Cardiac muscle cell (in vitro differentiated cells and primary cell): Measurements from ENCODE around the gene IQGAP3. TPM values are rescaled to one million over a fixed set of nuclear protein-coding genes. Genes with fewer than 3 reads are reported as not detected.

Experiments
- DNase-seq, 2 donors: peaks; one replicate each; pipeline versions ENCODE4 v3.0.0 to v3.0.0-alpha.2; 2010 to 2017; ENCODE audit warnings: low read depth in 1 of 2, low spot score in 1 of 2
- H3K27ac ChIP-seq: fragments of 200-600 bp; sonication (generic); 2 replicates; pipeline ENCODE4 v1.5.1; 2016
- H3K27me3 ChIP-seq: fragments of 200-600 bp; sonication (generic); 2 replicates; pipeline ENCODE4 v1.6.0; 2016; ENCODE audit warnings: control low read depth
- H3K36me3 ChIP-seq: fragments of 200-600 bp; sonication (generic); 2 replicates; pipeline ENCODE4 v1.5.1; 2016; ENCODE audit warnings: control low read depth
- H3K4me1 ChIP-seq: fragments of 200-600 bp; sonication (generic); 2 replicates; pipeline ENCODE4 v1.8.1; 2017; ENCODE audit warnings: low read depth, mild to moderate bottlenecking, mixed run types
- H3K4me3 ChIP-seq: fragments of 200-600 bp; sonication (generic); 2 replicates; pipeline ENCODE4 v1.5.1; 2016; ENCODE audit warnings: mild to moderate bottlenecking
- H3K9me3 ChIP-seq: fragments of 200-600 bp; sonication (generic); 2 replicates; pipeline ENCODE4 v1.5.1; 2017; ENCODE audit warnings: low read depth, mild to moderate bottlenecking, control low read depth
- polyA plus RNA-seq: library from polyadenylated mRNA; unstranded; fragments of >200 nt; fragmentation: Nextera tagmentation; extraction: Ambion mirVana; gene quantifications from 2 replicates; pipeline ENCODE4 v1.2.1, GENCODE V29; 2016
- total RNA-seq: library from RNA; depleted of rRNA; stranded (reverse); fragments of >200 nt; gene quantifications from 2 replicates; pipeline ENCODE4 v1.2.3, GENCODE V29; 2016
- TF ChIP-seq, protein P1 (sequence below): IDR thresholded peaks from 2 replicates; pipeline ENCODE4 v1.5.1; 2012; ENCODE audit warnings: low read depth, mild to moderate bottlenecking, low read length

IQGAP3 gene
- total and polyA plus RNA-seq, 2 experiments from 2014 or later: 0.95 to 31.8 TPM

DNA sequence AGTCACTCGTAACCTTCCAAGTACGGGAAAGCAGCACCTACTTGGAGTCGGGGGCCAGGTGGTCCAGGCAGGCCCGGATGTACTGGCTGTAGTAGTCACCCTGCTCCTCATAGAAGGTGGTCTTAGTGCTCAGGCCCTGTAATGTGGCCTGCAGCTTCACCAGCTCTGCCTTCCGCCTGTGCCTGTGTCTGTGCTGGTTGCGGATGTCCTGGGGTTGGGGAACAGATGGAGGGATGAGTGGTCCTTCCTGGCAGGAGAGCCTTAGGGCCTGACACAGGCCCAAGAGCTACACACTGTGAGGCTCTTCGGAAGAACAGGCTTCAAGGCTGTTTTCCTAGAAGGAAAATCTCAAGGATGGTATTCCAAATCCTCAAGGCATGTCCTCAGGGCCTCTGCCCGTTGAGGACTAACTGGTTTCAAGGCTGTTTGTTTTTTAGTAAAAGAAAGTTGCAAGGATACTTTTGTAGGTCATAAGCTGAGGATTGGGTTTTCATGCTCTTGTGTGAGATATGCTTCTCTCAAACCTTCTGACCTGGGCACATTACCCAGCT, 43.4 kb downstream of the IQGAP3 start:
- DNase-seq: no peak
- Histone ChIP-seq H3K4me1 (peaks cover 18% of the 10 kb centered on the region), H3K9me3 (no peaks in the 10 kb centered on the region), H3K4me3 (no peak overlapping the region), H3K27ac (no peak overlapping the region), H3K27me3 (no peaks in the 10 kb centered on the region), H3K36me3 (no peaks in the 10 kb centered on the region)
- TF ChIP-seq, protein P1, sequence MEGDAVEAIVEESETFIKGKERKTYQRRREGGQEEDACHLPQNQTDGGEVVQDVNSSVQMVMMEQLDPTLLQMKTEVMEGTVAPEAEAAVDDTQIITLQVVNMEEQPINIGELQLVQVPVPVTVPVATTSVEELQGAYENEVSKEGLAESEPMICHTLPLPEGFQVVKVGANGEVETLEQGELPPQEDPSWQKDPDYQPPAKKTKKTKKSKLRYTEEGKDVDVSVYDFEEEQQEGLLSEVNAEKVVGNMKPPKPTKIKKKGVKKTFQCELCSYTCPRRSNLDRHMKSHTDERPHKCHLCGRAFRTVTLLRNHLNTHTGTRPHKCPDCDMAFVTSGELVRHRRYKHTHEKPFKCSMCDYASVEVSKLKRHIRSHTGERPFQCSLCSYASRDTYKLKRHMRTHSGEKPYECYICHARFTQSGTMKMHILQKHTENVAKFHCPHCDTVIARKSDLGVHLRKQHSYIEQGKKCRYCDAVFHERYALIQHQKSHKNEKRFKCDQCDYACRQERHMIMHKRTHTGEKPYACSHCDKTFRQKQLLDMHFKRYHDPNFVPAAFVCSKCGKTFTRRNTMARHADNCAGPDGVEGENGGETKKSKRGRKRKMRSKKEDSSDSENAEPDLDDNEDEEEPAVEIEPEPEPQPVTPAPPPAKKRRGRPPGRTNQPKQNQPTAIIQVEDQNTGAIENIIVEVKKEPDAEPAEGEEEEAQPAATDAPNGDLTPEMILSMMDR: no peak

DNA sequence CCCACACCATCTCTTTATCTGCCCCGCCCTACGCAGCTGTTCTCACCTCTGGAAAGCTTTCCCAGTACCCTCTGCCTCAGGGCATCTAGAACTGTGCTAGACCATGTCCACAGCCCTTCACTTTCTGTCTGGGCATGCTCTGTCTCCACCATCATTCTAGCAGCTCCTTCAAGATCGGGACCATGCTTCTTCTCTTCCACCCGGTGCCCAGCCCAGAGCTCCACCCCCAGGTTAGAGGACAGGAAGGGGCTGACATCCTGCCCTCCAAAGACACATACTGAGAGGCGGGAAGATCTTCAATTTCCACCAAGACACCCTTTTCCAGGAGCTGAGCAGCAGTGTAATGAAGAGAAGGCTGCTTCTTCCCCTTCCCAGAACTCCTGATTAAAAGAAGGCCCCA, 44.1 kb downstream of the IQGAP3 start:
- H3K36me3 ChIP-seq: no peaks in the 10 kb centered on the region
- H3K27ac ChIP-seq: no peak overlapping the region
- TF ChIP-seq, protein P1: no peak
- no peaks in the 10 kb centered on the region for H3K27me3 ChIP-seq
- DNase-seq: no peak
- H3K9me3 ChIP-seq: no peaks in the 10 kb centered on the region
- no peak overlapping the region for H3K4me3 ChIP-seq
- peaks cover 23% of the 10 kb centered on the region for H3K4me1 ChIP-seq

DNA sequence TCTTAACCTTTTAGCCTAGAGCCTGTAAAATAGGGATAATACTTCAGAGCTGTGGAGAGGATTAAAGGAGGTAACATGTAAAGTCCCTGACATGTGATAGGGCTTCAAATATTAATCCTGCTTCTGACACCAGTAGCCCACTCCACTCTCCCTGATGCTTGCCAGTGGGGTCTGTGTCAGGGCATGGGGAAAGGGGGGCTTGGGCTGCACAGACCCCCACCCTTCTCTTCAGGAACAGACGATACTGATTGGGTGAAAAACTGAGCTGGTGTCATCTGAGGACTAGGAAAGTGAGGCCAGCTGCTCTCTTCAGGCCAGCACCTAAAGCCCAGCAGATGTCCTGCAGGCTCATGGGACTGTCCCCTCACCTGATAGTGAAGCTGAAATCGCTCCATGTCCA, 44.8 kb downstream of the IQGAP3 start:
- TF ChIP-seq, protein P1: no peak
- Histone ChIP-seq H3K27me3 (no peaks in the 10 kb centered on the region), H3K4me1 (peaks cover 23% of the 10 kb centered on the region), H3K27ac (no peak overlapping the region), H3K36me3 (no peaks in the 10 kb centered on the region), H3K4me3 (no peak overlapping the region), H3K9me3 (no peaks in the 10 kb centered on the region)
- DNase-seq: no peak

DNA sequence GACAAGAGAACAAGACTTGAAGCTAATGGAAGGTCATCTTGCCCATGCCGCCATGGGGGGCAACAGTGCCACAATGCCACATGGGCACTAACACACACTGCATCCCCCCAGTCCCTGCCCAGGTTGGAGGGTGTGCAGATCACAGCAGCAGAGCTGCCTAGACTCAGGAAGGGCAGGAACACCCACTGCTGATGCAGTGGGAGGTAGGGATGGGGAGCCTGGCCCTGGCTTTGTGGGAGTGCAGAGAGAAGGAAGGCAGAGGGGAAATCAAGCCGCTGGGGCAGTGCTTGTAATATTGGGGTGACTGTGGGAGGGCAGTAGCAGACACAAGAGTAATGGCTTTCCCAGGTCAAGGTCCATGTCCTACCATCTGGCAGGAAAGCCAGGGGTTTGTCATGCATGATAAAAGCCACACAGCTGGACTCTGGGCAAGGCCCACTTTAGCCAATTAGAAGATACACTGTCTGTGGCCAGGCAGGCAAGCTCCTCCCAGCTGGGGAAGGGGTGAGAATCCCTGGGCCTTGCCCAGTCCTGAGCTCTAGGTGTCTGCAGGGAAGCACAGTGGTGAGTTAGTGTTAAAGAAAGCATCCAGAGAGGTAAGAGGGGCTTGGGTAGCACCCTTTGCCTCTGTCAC, 46.4 kb downstream of the IQGAP3 start:
- H3K9me3 ChIP-seq: no peaks in the 10 kb centered on the region
- H3K4me1 ChIP-seq: peaks cover 23% of the 10 kb centered on the region
- H3K27ac ChIP-seq: no peak overlapping the region
- H3K4me3 ChIP-seq: no peak overlapping the region
- no peaks in the 10 kb centered on the region for H3K27me3 ChIP-seq
- DNase-seq: no peak
- TF ChIP-seq, protein P1: no peak
- no peaks in the 10 kb centered on the region for H3K36me3 ChIP-seq

DNA sequence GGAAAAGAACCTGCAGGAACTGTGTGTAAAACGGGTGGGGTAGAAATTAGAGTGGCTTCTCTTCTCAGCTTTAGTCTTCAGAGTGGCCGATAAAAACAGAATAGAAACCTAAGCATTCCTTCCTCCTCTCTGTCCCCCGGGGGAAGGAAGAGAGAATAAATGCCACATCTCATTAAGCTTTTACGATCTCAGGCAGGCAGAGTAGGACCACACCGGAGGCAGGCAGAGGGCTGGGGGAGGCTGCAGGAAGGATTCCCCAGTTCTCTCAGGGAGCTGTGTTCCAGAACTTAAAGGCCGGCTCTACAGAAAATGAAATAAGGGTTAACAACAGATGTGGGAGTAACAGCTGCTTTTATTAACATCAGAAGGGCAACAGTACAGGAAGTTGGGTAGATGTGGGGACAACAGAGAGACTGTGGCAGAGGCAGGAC, 47.3 kb downstream of the IQGAP3 start:
- Histone ChIP-seq H3K36me3 (no peaks in the 10 kb centered on the region), H3K27me3 (no peaks in the 10 kb centered on the region), H3K27ac (peak overlapping the region; percentile 80), H3K4me3 (no peak overlapping the region), H3K9me3 (no peaks in the 10 kb centered on the region), H3K4me1 (peaks cover 23% of the 10 kb centered on the region)
- TF ChIP-seq, protein P1: no peak
- DNase-seq: no peak
